Measurements from ENCODE around the gene GTPBP6. TPM values are rescaled to one million over a fixed set of nuclear protein-coding genes. Genes with fewer than 3 reads are reported as not detected.

GTPBP6 gene
- total RNA-seq, 4 donors from 2014 or later, result 35.3 to 53.5 (median 46.3) TPM

- H3K4me3 ChIP-seq, result no peak overlapping the region
- H3K36me3 ChIP-seq, result peaks cover 0 to 37% of the 10 kb centered on the region in 2 donors
- H3K27ac ChIP-seq, result no peak overlapping the region
- no peaks in the 10 kb centered on the region for H3K27me3 ChIP-seq
- H3K9me3 ChIP-seq, result peaks cover 0 to 32% (median 0%) of the 10 kb centered on the region in 3 donors
- TF ChIP-seq POLR2A (IDR thresholded peaks at IDR 0.05) (no peak), EP300 (IDR thresholded peaks at IDR 0.05) (no peak), CTCF (IDR thresholded peaks at IDR 0.05) (no peak), POLR2AphosphoS5 (IDR thresholded peaks at IDR 0.05) (no peak)
- ATAC-seq, result no peak
- WGBS, 2 donors (ENCODE audit: low coverage in 1 of 2), result 68 to 82% methylated on average over 30 to 31 of the region's 38 CpGs
- no peaks in the 10 kb centered on the region for H3K4me1 ChIP-seq
Measured at GRCh38 chrX:362937-363620, 44.5 kb upstream of the GTPBP6 start.

GRCh38 chrX:362351-362750, 43.8 kb upstream of the GTPBP6 start:
- Histone ChIP-seq H3K4me3 (no peak overlapping the region), H3K27ac (no peak overlapping the region), H3K9me3 (peaks cover 0 to 32% (median 0%) of the 10 kb centered on the region in 3 donors), H3K27me3 (no peaks in the 10 kb centered on the region), H3K4me1 (no peaks in the 10 kb centered on the region), H3K36me3 (peaks cover 0 to 39% of the 10 kb centered on the region in 2 donors)
- no peak for ATAC-seq
- 100% methylated on average over 1 of the region's 13 CpGs for WGBS, 2 donors (ENCODE audit: low coverage in 1 of 2)
- TF ChIP-seq POLR2A (IDR thresholded peaks at IDR 0.05) (no peak), CTCF (IDR thresholded peaks at IDR 0.05) (no peak), POLR2AphosphoS5 (IDR thresholded peaks at IDR 0.05) (no peak), EP300 (IDR thresholded peaks at IDR 0.05) (no peak)

GRCh38 chrX:361231-362145, 42.9 kb upstream of the GTPBP6 start:
- WGBS, 2 donors (ENCODE audit: low coverage in 1 of 2), result 98 to 100% methylated on average over 8 to 12 of the region's 54 CpGs
- H3K36me3 ChIP-seq, result peaks cover 0 to 39% of the 10 kb centered on the region in 2 donors
- TF ChIP-seq POLR2A (IDR thresholded peaks at IDR 0.05) (no peak), POLR2AphosphoS5 (IDR thresholded peaks at IDR 0.05) (no peak)
- no peaks in the 10 kb centered on the region for H3K27me3 ChIP-seq
- H3K4me3 ChIP-seq, result no peak overlapping the region
- H3K9me3 ChIP-seq, result peaks cover 0 to 32% (median 0%) of the 10 kb centered on the region in 3 donors
- no peak for ATAC-seq
- H3K4me1 ChIP-seq, result no peaks in the 10 kb centered on the region
- no peak overlapping the region for H3K27ac ChIP-seq

- Histone ChIP-seq H3K9me3 (peaks cover 0 to 32% (median 0%) of the 10 kb centered on the region in 3 donors), H3K4me1 (no peaks in the 10 kb centered on the region), H3K27ac (no peak overlapping the region), H3K36me3 (peaks cover 0 to 42% of the 10 kb centered on the region in 2 donors), H3K27me3 (no peaks in the 10 kb centered on the region), H3K4me3 (no peak overlapping the region)
- 97% methylated on average over 15 of the region's 26 CpGs; no CpG with 5 or more reads in 1 of the 2 donors for WGBS, 2 donors (ENCODE audit: low coverage in 1 of 2)
- TF ChIP-seq POLR2A (IDR thresholded peaks at IDR 0.05), result no peak
- TF ChIP-seq CTCF (IDR thresholded peaks at IDR 0.05), result no peak
- TF ChIP-seq EP300 (IDR thresholded peaks at IDR 0.05), result no peak
- TF ChIP-seq POLR2AphosphoS5 (IDR thresholded peaks at IDR 0.05), result no peak
- no peak for ATAC-seq
Measured at GRCh38 chrX:360496-361150, 42.0 kb upstream of the GTPBP6 start.

- Histone ChIP-seq H3K36me3 (peaks cover 0 to 45% of the 10 kb centered on the region in 2 donors), H3K4me1 (no peaks in the 10 kb centered on the region), H3K27me3 (no peaks in the 10 kb centered on the region), H3K4me3 (no peak overlapping the region), H3K27ac (no peak overlapping the region), H3K9me3 (peaks cover 0 to 32% (median 0%) of the 10 kb centered on the region in 3 donors)
- no peak for TF ChIP-seq CTCF (IDR thresholded peaks at IDR 0.05)
- no peak for ATAC-seq
- 92% methylated on average over 7 of the region's 49 CpGs; no CpG with 5 or more reads in 1 of the 2 donors for WGBS, 2 donors (ENCODE audit: low coverage in 1 of 2)
Measured at GRCh38 chrX:358651-359143, 40.1 kb upstream of the GTPBP6 start.

All from gastroesophageal sphincter (tissue), 4 donors.